Tibial nerve (tissue), 3 donors: ENCODE data around the gene CCDC57.

Experiments
- POLR2A ChIP-seq, 2 donors: fragments of 450-650 bp; IDR thresholded peaks; one replicate each; pipeline ENCODE4 v1.6.1; 2017; ENCODE audit warnings: antibody characterized with exemption in 2 of 2, mild to moderate bottlenecking in 2 of 2, moderate library complexity in 2 of 2
- TF ChIP-seq, protein P1 (sequence below), 5 experiments: fragments of 200-600 bp in 3 of 5; fragments of 450-650 bp in 2 of 5; sonication (generic) in 3 of 5; IDR thresholded peaks; one replicate each; pipeline ENCODE4 v1.5.1; 2016 to 2019; ENCODE audit warnings: antibody characterized with exemption in 5 of 5, mild to moderate bottlenecking in 3 of 5, moderate library complexity in 2 of 5

DNA sequence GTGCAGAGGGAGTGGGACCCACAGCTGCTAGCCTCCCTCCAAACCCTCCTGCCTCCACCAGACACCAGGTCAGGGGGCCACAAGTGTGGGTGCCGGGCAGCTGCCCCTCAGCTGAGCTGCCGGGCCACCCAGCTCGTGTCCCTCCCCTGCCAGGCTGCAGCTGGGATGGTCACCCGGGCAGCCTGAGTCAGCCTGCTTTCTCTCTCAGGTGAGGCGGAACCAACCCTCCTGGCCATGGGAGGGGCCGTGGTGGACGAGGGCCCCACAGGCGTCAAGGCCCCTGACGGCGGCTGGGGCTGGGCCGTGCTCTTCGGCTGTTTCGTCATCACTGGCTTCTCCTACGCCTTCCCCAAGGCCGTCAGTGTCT is 23.1 kb upstream of the CCDC57 start:
- TF ChIP-seq, protein P1, sequence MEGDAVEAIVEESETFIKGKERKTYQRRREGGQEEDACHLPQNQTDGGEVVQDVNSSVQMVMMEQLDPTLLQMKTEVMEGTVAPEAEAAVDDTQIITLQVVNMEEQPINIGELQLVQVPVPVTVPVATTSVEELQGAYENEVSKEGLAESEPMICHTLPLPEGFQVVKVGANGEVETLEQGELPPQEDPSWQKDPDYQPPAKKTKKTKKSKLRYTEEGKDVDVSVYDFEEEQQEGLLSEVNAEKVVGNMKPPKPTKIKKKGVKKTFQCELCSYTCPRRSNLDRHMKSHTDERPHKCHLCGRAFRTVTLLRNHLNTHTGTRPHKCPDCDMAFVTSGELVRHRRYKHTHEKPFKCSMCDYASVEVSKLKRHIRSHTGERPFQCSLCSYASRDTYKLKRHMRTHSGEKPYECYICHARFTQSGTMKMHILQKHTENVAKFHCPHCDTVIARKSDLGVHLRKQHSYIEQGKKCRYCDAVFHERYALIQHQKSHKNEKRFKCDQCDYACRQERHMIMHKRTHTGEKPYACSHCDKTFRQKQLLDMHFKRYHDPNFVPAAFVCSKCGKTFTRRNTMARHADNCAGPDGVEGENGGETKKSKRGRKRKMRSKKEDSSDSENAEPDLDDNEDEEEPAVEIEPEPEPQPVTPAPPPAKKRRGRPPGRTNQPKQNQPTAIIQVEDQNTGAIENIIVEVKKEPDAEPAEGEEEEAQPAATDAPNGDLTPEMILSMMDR (IDR thresholded peaks at IDR 0.05) = no peak
- no peak for TF ChIP-seq POLR2A (IDR thresholded peaks at IDR 0.05)
